Raji (cell line): ENCODE data around the gene SPATC1L.

Experiments
- POLR2A ChIP-seq: IDR thresholded peaks from 2 replicates; pipeline ENCODE4 v1.6.1; 2011; ENCODE audit warnings: low read depth, low read length, control low read depth; ENCODE audit not compliant: insufficient read depth

The SPATC1L gene

DNA sequence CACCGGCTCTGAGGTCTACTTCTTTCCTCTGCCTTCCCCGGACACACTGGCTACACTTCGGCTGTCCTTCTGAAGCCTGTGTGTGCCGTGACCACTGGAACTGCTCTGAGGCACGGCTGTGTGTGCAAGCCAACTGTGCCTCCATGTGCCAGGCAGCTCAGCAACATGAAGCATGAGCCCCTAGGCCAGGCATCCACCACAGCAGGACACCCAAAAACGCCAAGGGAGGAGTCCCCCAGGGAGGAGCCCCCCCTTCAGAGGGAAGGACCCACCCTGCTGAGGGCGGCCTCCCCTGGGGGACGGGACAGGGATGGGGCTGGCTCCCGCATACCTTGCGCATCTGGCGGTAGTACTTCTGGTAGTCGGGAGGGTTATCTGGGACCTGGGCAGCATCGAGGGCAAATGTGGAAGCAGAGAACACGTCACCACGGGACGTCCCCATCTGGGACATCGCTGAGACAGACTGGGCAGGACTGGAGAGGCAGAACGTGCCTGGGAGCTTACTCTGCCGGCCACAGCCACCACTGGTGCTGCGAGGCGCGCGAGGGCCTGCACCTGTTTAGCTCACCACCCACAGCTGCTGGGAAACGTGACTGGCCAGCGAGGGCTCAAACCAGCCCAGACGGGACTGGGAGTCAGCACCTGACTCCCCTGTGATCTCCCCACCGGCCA is 23.8 kb upstream of the SPATC1L start:
- no peak for TF ChIP-seq POLR2A

- TF ChIP-seq POLR2A: no peak
Observed at GRCh38 chr21:46207006-46207919, 23.0 kb upstream of the SPATC1L start.

DNA sequence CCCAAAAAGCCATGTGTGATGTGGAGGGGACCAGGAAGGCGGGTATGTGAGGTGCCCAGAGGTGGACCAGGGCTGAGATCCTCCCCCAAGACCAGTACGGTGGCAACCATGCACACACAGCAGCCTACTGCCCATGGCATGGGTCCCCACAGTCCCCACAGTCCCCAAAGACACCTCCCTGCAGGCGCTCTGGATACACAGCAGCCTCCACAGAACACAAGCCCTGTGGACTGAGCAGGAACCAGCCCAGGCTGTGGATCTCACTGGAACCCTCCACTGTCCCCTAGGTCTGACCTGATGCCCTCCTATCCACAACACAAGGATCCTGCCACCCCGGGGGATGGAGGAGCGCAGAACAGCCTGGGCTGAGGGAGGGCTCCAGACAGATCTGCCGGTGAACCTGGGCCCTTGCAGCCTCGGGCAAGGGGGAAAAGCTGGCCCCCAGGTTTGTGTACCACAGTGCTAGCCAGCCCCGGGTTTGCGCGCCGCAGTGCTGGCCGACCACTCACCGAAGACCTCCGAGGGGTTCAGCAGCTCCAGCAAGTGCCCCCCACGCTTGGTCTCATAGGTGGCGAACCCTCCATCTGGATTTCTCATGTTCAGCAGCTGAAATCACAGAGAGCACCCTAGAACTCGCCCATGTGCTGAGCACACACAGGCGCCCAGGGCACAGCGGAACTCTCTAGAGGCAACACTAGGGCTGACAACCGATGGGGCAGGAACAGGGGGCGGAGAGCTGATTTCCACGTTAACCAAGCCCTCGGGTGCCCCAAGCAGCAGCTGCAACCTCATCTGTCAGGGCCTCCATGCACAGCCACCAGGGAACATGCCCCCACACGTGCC is 22.1 kb upstream of the SPATC1L start:
- no peak for TF ChIP-seq POLR2A

- no peak for TF ChIP-seq POLR2A
Observed at GRCh38 chr21:46205766-46206162, 21.5 kb upstream of the SPATC1L start.

- no peak for TF ChIP-seq POLR2A
Observed at GRCh38 chr21:46205166-46205565, 20.9 kb upstream of the SPATC1L start.

- no peak for TF ChIP-seq POLR2A
Observed at GRCh38 chr21:46203203-46203600, 18.9 kb upstream of the SPATC1L start.

DNA sequence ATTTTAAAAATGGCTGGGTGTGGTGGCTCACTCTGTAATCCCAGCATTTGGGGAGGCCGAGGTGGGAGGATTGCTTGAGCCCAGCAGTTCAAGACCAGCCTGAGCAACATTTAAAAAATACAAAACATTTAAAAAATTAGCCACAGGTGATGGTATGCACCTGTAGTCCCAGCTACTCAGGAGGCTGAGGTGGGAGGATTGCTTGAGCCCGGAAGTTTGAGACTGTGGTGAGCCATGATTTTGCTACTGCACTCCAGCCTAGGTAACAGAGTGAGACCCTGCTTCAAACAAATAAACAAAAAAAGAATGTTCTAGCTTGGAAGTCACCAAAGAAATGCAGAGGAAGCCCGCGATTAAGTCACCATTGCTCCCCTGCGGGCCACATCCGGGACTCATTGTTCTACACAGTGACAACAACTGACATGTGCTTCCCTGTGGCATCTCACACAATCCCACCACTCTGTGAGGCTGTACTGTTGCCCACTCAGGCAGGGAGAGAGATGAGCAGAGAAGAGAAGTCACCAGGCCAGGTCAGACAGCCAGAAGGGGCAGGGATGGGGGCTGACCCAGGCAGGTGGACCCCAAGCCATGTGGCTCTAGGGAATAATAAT is 18.4 kb upstream of the SPATC1L start:
- no peak for TF ChIP-seq POLR2A

GRCh38 chr21:46199436-46200373 is 15.4 kb upstream of the SPATC1L start:
- no peak for TF ChIP-seq POLR2A

GRCh38 chr21:46196733-46197132 is 12.5 kb upstream of the SPATC1L start:
- TF ChIP-seq POLR2A: no peak

GRCh38 chr21:46195595-46196195 is 11.4 kb upstream of the SPATC1L start:
- TF ChIP-seq POLR2A: no peak

DNA sequence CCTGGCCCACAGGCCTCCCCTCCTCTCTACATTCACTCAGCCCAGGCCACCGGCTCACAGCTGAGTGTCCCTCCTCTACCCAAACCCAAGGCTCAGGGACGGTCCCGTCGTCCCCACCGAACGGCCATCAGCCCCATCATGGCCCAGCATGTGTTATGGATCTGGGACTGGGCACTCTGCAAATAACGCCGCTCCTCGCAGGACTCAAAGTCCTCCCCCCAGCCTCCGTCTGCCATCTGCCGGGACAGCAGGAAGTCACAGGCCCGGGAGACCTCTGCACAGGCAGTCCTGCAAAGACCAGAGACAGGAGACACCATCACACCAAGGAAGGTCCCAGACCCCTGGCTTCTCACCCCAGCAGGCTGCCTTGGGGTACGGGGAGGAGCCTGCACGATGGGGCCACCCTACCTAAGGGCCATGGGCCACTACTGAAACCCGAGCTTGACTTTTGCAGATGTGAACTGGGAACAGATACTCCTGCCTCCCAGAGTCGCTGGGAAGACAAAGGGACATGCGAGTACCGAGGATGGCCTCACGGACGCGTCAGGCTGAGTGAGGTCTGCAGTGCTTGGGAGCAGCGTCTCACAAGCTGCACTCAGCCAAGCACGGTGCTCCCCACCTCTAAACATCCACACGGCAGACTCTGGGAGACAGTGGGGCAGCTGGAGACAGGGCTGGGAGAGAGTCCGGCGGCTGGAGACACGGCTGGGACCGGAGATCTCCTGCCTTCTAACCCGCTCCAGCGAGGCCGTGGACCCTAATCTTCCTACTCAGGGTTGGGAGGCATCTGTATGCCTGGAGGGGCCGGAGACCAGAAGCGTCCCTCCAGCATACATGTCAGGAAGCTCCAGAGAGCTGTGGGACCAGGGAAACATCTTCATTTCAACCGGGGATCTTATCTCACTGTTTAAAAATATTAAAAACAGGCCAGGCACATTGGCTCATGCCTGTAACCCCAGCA is 10.4 kb upstream of the SPATC1L start:
- no peak for TF ChIP-seq POLR2A

GRCh38 chr21:46193829-46194373 is 9.6 kb upstream of the SPATC1L start:
- TF ChIP-seq POLR2A: no peak
